Neural progenitor cell (in vitro differentiated cells): Measurements from ENCODE around the gene ABHD13. TPM values are rescaled to one million over a fixed set of nuclear protein-coding genes. Genes with fewer than 3 reads are reported as not detected.

ENCODE experiments used
- DNase-seq: peaks from one replicate; pipeline ENCODE4 v3.0.0-alpha.2; 2016; ENCODE audit warnings: low spot score
- H2AFZ ChIP-seq: fragments of 200-600 bp; sonication (generic); replicated peaks from 2 replicates; pipeline ENCODE4 v1.6.1; 2016; ENCODE audit warnings: antibody characterized with exemption
- H3F3A ChIP-seq: fragments of 200-600 bp; sonication (generic); 2 replicates; pipeline ENCODE4 v1.6.1; 2016; ENCODE audit warnings: antibody characterized with exemption, low read depth
- H3K27ac ChIP-seq: fragments of 200-600 bp; sonication (generic); 2 replicates; pipeline ENCODE4 v1.5.1; 2016; ENCODE audit warnings: mild to moderate bottlenecking
- H3K27me3 ChIP-seq: fragments of 200-600 bp; sonication (generic); 2 replicates; pipeline ENCODE4 v1.6.1; 2016; ENCODE audit warnings: mild to moderate bottlenecking, moderate library complexity
- H3K36me3 ChIP-seq: fragments of 200-600 bp; sonication (generic); 2 replicates; pipeline ENCODE4 v1.5.1; 2016
- H3K4me1 ChIP-seq: fragments of 200-600 bp; sonication (generic); 2 replicates; pipeline ENCODE4 v1.6.1; 2016; ENCODE audit warnings: mixed run types
- H3K4me2 ChIP-seq: fragments of 200-600 bp; sonication (generic); 2 replicates; pipeline ENCODE4 v1.6.1; 2016
- H3K4me3 ChIP-seq: fragments of 200-600 bp; sonication (generic); 2 replicates; pipeline ENCODE4 v1.5.1; 2016
- H3K79me2 ChIP-seq: fragments of 200-600 bp; sonication (generic); 2 replicates; pipeline ENCODE4 v1.6.1; 2016; ENCODE audit warnings: low read depth
- H3K9ac ChIP-seq: fragments of 200-600 bp; sonication (generic); 2 replicates; pipeline ENCODE4 v1.6.1; 2016
- H3K9me3 ChIP-seq: fragments of 200-600 bp; sonication (generic); 2 replicates; pipeline ENCODE4 v1.5.1; 2016; ENCODE audit warnings: low read depth
- H4K20me1 ChIP-seq: fragments of 200-600 bp; sonication (generic); 2 replicates; pipeline ENCODE4 v1.6.1; 2016; ENCODE audit warnings: low read depth
- H3K27ac Mint-ChIP-seq: 3 replicates; pipeline ENCODE4 v1.8.0; 2021; ENCODE audit warnings: mixed read lengths
- H3K27me3 Mint-ChIP-seq: 2 replicates; pipeline ENCODE4 v1.8.0; 2022; ENCODE audit warnings: low read depth, mild to moderate bottlenecking, inconsistent platforms, moderate library complexity, mixed read lengths; ENCODE audit not compliant: insufficient read depth
- H3K36me3 Mint-ChIP-seq: 3 replicates; pipeline ENCODE4 v1.8.0; 2021; ENCODE audit warnings: mixed read lengths
- H3K4me1 Mint-ChIP-seq: 3 replicates; pipeline ENCODE4 v1.8.0; 2021; ENCODE audit warnings: mixed read lengths
- H3K4me3 Mint-ChIP-seq: 3 replicates; pipeline ENCODE4 v1.8.0; 2021; ENCODE audit warnings: mild to moderate bottlenecking, moderate library complexity, mixed read lengths
- H3K9me3 Mint-ChIP-seq: 3 replicates; pipeline ENCODE4 v1.8.0; 2020; ENCODE audit warnings: mixed read lengths
- EZH2 ChIP-seq: fragments of 200-600 bp; sonication (generic); IDR thresholded peaks from 2 replicates; pipeline ENCODE4 v1.6.1; 2017; ENCODE audit warnings: antibody characterized with exemption, mild to moderate bottlenecking, moderate library complexity
- EZH2phosphoT487 ChIP-seq: fragments of 200-600 bp; sonication (generic); IDR thresholded peaks from 2 replicates; pipeline ENCODE4 v1.6.1; 2017; ENCODE audit warnings: antibody characterized with exemption
- total RNA-seq: library from RNA; depleted of rRNA; stranded (reverse); fragments of >200 nt; gene quantifications from 2 replicates; pipeline ENCODE4 v1.2.3, GENCODE V29; 2015; ENCODE audit warnings: low replicate concordance
- TF ChIP-seq, protein P1 (sequence below): fragments of 200-600 bp; sonication (generic); IDR thresholded peaks from 2 replicates; pipeline ENCODE4 v1.5.1; 2017; ENCODE audit warnings: antibody characterized with exemption, mild to moderate bottlenecking

ABHD13 gene
- total RNA-seq, 1 donor from 2014 or later = 17.6 TPM

DNA sequence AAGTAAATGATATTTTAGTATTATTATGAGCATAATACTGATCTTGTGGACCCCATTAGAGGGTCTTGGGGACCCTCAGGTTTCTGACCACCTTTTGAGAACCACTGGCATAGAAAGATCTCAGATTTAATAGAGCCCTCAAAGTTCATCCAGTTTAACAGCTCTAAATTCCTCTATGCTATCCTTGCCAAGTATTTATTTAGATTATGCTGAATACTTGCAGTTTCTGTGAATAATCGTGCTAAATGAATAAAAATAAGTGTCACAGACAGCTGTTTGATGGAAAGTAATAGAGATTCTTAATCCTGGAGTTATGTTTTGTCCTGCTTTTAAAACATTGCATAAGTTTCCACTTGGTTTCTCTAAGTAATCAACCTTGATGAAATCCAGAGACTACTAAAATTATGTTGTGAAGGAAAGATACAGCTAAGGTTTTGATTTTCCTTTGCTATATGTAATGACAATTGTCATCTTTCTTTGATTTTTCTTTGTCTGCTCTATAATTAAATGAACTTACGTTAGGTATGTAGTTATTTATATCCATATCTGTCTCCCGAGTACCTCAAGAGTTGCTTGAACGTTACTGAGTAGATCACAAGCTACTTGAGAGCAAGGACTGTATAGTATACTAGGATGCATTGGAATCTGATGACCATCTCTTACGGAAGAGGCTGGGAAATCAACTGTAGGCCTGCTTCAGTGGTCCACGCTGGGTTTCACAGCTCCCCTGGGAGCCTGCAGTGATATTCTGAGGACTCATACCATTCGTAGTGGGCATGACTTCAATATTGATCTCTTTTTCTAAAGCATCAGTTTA, 5.7 kb downstream of the ABHD13 start:
- Histone ChIP-seq H3K9me3 (no peaks in the 10 kb centered on the region), H3F3A (no peaks in the 10 kb centered on the region), H3K27me3 (no peaks in the 10 kb centered on the region), H4K20me1 (peaks cover 58% of the 10 kb centered on the region), H3K27ac (no peak overlapping the region), H3K36me3 (no peaks in the 10 kb centered on the region), H3K9ac (no peak overlapping the region), H3K79me2 (peaks cover 82% of the 10 kb centered on the region), H2AFZ (no peak overlapping the region), H3K4me2 (no peak overlapping the region), H3K4me1 (no peaks in the 10 kb centered on the region), H3K4me3 (no peak overlapping the region)
- TF ChIP-seq, protein P1, sequence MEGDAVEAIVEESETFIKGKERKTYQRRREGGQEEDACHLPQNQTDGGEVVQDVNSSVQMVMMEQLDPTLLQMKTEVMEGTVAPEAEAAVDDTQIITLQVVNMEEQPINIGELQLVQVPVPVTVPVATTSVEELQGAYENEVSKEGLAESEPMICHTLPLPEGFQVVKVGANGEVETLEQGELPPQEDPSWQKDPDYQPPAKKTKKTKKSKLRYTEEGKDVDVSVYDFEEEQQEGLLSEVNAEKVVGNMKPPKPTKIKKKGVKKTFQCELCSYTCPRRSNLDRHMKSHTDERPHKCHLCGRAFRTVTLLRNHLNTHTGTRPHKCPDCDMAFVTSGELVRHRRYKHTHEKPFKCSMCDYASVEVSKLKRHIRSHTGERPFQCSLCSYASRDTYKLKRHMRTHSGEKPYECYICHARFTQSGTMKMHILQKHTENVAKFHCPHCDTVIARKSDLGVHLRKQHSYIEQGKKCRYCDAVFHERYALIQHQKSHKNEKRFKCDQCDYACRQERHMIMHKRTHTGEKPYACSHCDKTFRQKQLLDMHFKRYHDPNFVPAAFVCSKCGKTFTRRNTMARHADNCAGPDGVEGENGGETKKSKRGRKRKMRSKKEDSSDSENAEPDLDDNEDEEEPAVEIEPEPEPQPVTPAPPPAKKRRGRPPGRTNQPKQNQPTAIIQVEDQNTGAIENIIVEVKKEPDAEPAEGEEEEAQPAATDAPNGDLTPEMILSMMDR = no peak
- TF ChIP-seq EZH2phosphoT487 (no peak), EZH2 (no peak)
- Mint-ChIP-seq H3K27ac (no peak overlapping the region), H3K27me3 (no peaks in the 10 kb centered on the region), H3K4me1 (peaks cover 28% of the 10 kb centered on the region), H3K9me3 (no peaks in the 10 kb centered on the region), H3K36me3 (no peaks in the 10 kb centered on the region), H3K4me3 (no peak overlapping the region)
- DNase-seq = no peak

DNA sequence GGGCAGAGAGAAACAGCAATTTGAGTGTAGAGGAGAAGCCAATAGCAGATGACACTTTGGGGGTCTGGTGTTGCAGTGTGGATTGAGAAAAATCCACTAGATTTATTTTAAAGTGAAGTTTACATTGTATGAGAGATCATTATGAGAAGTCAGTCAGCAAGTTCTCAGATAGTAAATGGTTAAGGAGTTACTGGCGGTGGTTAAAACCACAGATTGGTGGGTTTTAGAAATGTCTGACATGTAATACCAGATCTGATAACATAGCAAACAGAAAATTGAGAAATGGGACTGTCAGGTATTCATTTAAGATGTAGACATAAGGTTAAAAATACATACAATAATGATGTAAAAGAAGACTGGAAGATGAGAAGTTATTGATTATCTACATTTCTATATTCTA, 7.2 kb downstream of the ABHD13 start:
- Histone ChIP-seq H3K9me3 (no peaks in the 10 kb centered on the region), H3K36me3 (no peaks in the 10 kb centered on the region), H3K27me3 (no peaks in the 10 kb centered on the region), H3F3A (no peaks in the 10 kb centered on the region), H3K4me3 (no peak overlapping the region), H4K20me1 (peaks cover 47% of the 10 kb centered on the region), H3K9ac (no peak overlapping the region), H3K79me2 (peaks cover 71% of the 10 kb centered on the region), H3K27ac (no peak overlapping the region), H3K4me1 (no peaks in the 10 kb centered on the region), H3K4me2 (no peak overlapping the region), H2AFZ (no peak overlapping the region)
- no peaks in the 10 kb centered on the region for H3K27me3 Mint-ChIP-seq
- peaks cover 13% of the 10 kb centered on the region for H3K4me1 Mint-ChIP-seq
- H3K4me3 Mint-ChIP-seq = no peak overlapping the region
- TF ChIP-seq, protein P1 = no peak
- TF ChIP-seq EZH2 = no peak
- no peak for TF ChIP-seq EZH2phosphoT487
- H3K9me3 Mint-ChIP-seq = no peaks in the 10 kb centered on the region
- H3K27ac Mint-ChIP-seq = no peak overlapping the region
- DNase-seq = no peak
- peaks cover 9% of the 10 kb centered on the region for H3K36me3 Mint-ChIP-seq

DNA sequence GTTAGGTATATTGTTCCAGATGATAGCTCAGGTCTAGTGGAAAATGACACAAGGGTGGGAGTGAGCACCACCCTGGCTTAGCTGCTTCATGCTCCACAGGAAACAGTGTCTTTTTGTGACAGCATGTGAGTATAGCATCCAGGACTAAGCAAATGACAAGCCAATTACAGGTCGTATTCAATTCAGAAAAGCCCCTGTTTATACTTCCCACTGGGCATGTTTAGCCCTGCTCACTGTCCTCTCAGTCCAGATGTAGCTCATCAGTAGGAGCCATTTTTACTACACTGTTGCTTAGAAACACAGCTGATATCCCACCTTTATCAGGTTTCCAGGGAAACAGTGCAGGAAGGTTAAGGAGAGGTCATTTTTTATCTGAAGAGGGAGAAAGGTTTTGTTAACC, 8.0 kb downstream of the ABHD13 start:
- peaks cover 42% of the 10 kb centered on the region for H4K20me1 ChIP-seq
- no peaks in the 10 kb centered on the region for H3F3A ChIP-seq
- DNase-seq = no peak
- no peak overlapping the region for H3K4me2 ChIP-seq
- no peak for TF ChIP-seq EZH2
- TF ChIP-seq, protein P1 = no peak
- TF ChIP-seq EZH2phosphoT487 = no peak
- Mint-ChIP-seq H3K4me3 (no peak overlapping the region), H3K36me3 (peaks cover 9% of the 10 kb centered on the region), H3K27ac (no peak overlapping the region), H3K9me3 (no peaks in the 10 kb centered on the region), H3K4me1 (peaks cover 13% of the 10 kb centered on the region), H3K27me3 (no peaks in the 10 kb centered on the region)
- H3K9me3 ChIP-seq = no peaks in the 10 kb centered on the region
- no peak overlapping the region for H3K27ac ChIP-seq
- peaks cover 63% of the 10 kb centered on the region for H3K79me2 ChIP-seq
- H3K27me3 ChIP-seq = no peaks in the 10 kb centered on the region
- H3K9ac ChIP-seq = no peak overlapping the region
- no peak overlapping the region for H3K4me3 ChIP-seq
- H3K4me1 ChIP-seq = no peaks in the 10 kb centered on the region
- H3K36me3 ChIP-seq = no peaks in the 10 kb centered on the region
- H2AFZ ChIP-seq = no peak overlapping the region
